GM19025 (cell line): ENCODE data around the gene MUC21.
"Not testable (repeated sequence)": the region's sequence is repeated elsewhere in the genome, so short reads cannot be mapped to it uniquely, and the experiment has no call there.

Experiments used
- ATAC-seq: cut with Tn5 transposase; IDR thresholded peaks from one replicate; pipeline ENCODE4 v1.9.1; 2021; ENCODE audit warnings: mild to moderate bottlenecking, low read depth, moderate library complexity; ENCODE audit not compliant: unreplicated experiment

Gene MUC21

GRCh38 chr6:30966154-30966553, 17.4 kb upstream of the MUC21 start:
- ATAC-seq = no peak

DNA sequence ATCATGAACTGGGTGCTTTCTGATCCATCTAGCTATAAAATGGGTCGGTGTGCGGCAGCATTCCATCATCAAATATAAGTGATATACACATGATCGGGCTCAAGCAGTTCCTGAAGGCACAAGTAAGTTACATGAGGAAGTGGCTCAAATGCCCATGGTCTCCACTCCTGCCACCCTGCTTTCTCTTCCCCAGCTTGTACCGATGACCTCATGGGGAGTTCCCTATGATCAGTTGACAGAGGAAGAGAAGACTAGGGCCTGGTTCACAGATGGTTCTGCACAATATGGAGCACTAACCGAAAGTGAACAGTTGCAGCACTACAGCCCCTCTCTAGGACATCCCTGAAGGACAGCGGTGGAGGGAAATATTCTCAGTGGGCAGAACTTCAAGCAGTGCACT, 14.3 kb upstream of the MUC21 start:
- not testable (repeated sequence) for ATAC-seq

DNA sequence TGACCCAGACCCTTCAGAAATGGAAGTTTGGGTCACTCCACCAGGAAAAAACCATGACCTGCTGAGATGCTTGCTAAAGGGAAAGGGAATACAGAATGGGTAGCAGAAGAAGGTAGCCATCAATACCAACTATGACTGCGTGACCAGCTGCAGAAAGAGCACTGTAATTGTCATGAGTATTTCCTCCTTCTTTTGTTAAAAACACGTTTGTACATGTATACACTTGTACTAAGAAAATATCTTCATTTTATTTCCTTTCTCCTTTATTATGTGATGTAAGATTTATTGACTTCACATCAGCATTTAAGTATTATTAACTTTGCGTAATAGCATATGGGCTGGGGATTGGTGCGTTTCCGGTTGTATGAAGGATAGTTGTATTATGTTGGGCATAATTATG, 12.6 kb upstream of the MUC21 start:
- ATAC-seq = no peak

GRCh38 chr6:30972816-30973215, 10.7 kb upstream of the MUC21 start:
- ATAC-seq = no peak

DNA sequence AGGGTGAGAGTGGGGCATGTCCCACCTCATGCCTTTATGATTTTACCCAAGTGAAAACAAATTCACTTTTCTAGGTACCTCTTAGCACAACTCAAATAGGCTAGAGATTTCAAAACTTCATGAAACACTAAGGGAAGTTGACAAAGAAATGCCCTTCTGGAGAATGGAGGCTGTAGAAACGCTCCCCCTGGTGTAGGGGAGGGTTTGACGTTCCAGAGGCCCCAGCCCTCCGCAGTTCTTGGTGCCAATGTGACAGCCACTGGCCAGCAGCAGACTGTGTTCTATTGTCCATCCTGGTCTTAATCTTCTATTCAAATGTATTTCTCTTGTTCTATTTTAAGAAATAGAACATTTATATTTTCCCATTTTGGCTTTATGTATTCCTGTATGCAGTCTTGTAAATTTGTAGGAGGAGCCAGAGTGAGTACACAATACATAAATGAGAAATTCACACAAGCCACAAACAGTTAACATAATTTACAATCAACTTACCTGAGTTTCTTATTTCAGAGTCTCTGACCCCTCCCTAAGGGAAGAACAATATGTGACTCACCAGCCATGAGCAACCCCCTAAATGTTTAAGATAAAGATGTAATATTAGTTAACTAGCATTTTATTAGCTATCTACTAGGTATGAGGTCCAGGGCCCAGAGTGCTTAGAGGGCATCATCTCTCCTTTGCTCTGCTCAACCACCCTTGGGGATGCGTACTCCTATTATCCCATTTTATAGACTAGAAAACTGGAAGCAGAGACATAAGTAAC, 8.8 kb upstream of the MUC21 start:
- no peak for ATAC-seq

GRCh38 chr6:30979141-30979540, 4.4 kb upstream of the MUC21 start:
- ATAC-seq = no peak

DNA sequence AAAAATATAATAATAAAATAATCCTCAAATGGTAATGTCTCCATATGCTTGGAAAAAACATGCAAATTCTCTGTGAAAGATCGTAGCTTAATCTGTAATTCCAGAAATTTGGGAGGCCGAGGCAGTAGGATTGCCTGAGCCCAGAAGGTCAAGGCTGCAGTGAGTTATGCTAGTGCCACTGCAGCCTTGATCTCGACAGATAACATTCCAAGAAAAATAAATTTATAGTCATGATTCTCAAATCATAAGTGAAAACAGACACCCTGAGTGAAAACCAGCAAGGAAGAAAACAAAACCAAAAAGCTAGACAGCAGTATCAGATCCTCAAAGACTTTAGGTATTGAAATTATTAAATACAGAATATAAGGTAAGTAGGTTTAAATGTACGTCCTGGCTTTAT, 3.8 kb upstream of the MUC21 start:
- no peak for ATAC-seq

GRCh38 chr6:30981942-30982772, 1.4 kb upstream of the MUC21 start:
- no peak for ATAC-seq

DNA sequence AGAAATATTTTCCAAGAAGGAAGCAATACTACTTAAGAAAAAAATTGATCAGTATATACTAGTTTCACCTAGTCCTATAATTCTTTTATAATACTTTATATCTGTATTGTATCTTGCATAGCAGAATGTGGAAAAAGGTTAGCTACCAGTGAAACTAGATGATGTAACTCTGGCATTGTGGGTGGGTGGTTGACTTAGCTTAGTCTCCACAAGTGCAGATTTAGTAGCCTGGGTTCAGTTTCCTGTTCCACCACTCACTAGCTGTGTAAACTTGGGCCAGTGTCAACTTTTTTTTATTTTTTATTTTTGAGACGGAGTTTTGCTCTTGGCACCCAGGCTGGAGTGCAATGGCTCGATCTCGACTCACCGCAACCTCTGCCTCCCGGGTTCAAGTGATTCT, 2.0 kb downstream of the MUC21 start:
- no peak for ATAC-seq

DNA sequence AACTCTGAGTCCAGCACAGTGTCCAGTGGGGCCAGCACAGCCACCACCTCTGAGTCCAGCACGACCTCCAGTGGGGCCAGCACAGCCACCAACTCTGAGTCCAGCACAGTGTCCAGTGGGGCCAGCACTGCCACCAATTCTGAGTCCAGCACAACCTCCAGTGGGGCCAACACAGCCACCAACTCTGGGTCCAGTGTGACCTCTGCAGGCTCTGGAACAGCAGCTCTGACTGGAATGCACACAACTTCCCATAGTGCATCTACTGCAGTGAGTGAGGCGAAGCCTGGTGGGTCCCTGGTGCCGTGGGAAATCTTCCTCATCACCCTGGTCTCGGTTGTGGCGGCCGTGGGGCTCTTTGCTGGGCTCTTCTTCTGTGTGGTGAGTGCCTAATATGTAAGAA, 3.8 kb downstream of the MUC21 start:
- no peak for ATAC-seq

DNA sequence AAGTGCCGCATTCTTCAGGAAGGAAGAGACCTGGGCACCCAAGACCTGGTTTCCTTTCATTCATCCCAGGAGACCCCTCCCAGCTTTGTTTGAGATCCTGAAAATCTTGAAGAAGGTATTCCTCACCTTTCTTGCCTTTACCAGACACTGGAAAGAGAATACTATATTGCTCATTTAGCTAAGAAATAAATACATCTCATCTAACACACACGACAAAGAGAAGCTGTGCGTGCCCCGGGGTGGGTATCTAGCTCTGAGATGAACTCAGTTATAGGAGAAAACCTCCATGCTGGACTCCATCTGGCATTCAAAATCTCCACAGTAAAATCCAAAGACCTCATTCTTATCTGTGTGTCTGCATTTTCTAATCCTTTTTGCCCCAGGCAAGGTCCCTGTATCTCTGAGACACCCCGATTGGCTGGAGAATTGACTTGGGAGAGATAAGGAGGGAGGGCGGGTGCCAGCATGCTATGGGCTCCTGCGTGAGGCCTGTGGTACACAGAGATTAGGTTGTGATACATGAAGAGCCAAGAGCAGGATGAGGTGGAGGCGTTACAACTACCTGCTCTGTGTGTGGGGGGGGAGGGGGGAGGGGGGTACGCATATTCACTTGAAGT, 4.8 kb downstream of the MUC21 start:
- ATAC-seq = no peak

GRCh38 chr6:30990422-30991086, 7.0 kb downstream of the MUC21 start:
- ATAC-seq = no peak

- no peak for ATAC-seq
Observed at GRCh38 chr6:30991891-30992290, 8.4 kb downstream of the MUC21 start.

DNA sequence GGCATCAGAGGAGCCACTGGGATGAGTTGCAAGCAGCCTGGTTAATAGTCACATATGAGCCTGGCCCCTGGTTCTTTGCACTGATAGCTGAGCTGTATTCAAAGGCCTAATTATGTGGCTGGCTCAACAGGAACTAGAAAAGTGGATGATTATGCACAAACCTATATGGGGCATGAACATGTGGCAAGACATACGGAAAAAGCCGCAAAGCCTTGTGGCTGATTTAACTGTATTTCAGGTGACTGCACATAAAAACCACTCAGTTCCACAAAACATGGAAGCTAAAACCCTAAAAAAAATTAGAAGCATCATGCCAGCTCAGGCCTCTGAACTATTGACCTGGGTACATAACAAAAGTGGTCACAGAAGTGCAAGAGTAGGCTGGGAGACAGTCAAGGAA, 13.8 kb downstream of the MUC21 start:
- no peak for ATAC-seq

GRCh38 chr6:30998785-30999184, 15.3 kb downstream of the MUC21 start:
- ATAC-seq = no peak

- ATAC-seq = not testable (repeated sequence)
Observed at GRCh38 chr6:31000067-31000860, 16.7 kb downstream of the MUC21 start.

- ATAC-seq = no peak
Observed at GRCh38 chr6:31001281-31001888, 17.9 kb downstream of the MUC21 start.

- ATAC-seq = no peak
Observed at GRCh38 chr6:31002471-31002870, 19.0 kb downstream of the MUC21 start.

DNA sequence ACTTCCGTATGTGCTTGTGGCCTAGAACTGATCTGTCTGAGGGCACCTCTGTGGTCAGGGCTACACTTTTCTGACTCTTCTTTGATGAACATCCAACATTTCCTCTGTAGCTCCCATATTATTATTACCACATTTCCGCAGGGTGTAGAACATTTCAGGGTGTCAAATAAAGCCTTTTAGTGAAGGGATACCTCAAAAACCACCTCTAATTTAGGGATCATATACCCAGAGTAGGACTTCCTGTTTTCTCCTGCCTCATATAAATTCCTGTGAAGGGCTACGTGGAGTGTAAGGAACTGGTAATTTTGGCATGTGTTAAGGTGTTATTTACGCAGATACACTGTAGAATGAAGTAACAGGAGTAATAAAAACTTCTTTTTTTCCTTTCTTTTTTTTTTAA, 21.3 kb downstream of the MUC21 start:
- ATAC-seq = no peak
